Astrocyte (in vitro differentiated cells and primary cell): ENCODE measurements around the gene BIRC6.

Experiments used
- CTCF ChIP-seq: IDR thresholded peaks from 2 replicates; pipeline ENCODE4 v1.5.1; 2011; ENCODE audit warnings: low read depth, mild to moderate bottlenecking, inconsistent platforms, low read length, moderate library complexity; ENCODE audit not compliant: insufficient read depth
- EZH2 ChIP-seq: IDR thresholded peaks from 2 replicates; pipeline ENCODE4 v1.6.1; 2012; ENCODE audit warnings: mild to moderate bottlenecking, low read length, inconsistent platforms; ENCODE audit not compliant: insufficient read depth

DNA sequence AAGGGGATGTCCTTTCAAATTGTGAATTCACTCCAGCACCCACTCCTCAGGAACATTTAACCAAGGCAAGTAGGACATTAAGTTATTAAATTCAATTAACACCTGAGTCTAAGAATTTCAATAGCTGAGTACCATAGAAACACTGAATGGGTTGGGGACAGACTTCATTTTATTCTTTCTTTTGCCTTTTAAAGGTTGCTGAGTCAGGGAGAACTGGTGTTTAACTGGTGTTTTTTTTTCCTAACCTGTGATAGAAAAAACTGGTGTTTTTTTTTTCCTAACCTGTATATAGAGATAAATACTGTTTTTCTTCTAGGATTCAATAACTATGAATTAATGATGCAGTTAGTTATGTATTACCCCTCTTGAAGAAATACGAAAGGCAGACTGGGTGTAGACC lies 309.9 kb downstream of the BIRC6 start:
- TF ChIP-seq CTCF (no peak), EZH2 (no peak)
